MCF 10A (cell line): Measurements from ENCODE around the gene TMEM59L. TPM values are rescaled to one million over a fixed set of nuclear protein-coding genes. Genes with fewer than 3 reads are reported as not detected.

ENCODE experiments used
- BruUV-seq: library from RNA; stranded (reverse); fragments of 400-500 nt; replicated peaks from 2 replicates; lab custom pipeline; 2021; lab: Mats Ljungman, UMichigan
- CTCF ChIA-PET: fragments of 300-600 bp; sonication (Branson Sonifier 250); formaldehyde crosslinking; extraction: SDS; loops from one replicate; lab custom pipeline; 2021; ENCODE audit warnings: antibody characterized with exemption, inconsistent platforms; lab: Yijun Ruan, JAX
- POLR2A ChIA-PET: fragments of 300-600, 350-650 bp; sonication (Branson Sonifier 250); formaldehyde crosslinking; extraction: SDS; loops from one replicate; lab custom pipeline; 2020; ENCODE audit warnings: antibody characterized with exemption, inconsistent platforms; lab: Yijun Ruan, JAX
- DNase-seq: peaks from one replicate; pipeline ENCODE4 v3.0.0-alpha.2; 2018; ENCODE audit not compliant: unreplicated experiment
- H3K27ac Mint-ChIP-seq: one replicate; pipeline ENCODE4 v1.8.0; 2022; ENCODE audit warnings: mild to moderate bottlenecking, low read depth, mixed read lengths; ENCODE audit not compliant: unreplicated experiment
- H3K27me3 Mint-ChIP-seq: one replicate; pipeline ENCODE4 v1.8.0; 2022; ENCODE audit warnings: mixed read lengths; ENCODE audit not compliant: insufficient read depth, unreplicated experiment
- H3K36me3 Mint-ChIP-seq: one replicate; pipeline ENCODE4 v1.8.0; 2022; ENCODE audit warnings: mild to moderate bottlenecking, moderate library complexity, mixed read lengths; ENCODE audit not compliant: insufficient read depth, unreplicated experiment
- H3K4me1 Mint-ChIP-seq: one replicate; pipeline ENCODE4 v1.8.0; 2022; ENCODE audit warnings: mixed read lengths; ENCODE audit not compliant: insufficient read depth, unreplicated experiment
- H3K4me3 Mint-ChIP-seq: one replicate; pipeline ENCODE4 v1.8.0; 2022; ENCODE audit warnings: mild to moderate bottlenecking, moderate library complexity, mixed read lengths; ENCODE audit not compliant: unreplicated experiment
- H3K9me3 Mint-ChIP-seq: one replicate; pipeline ENCODE4 v1.8.0; 2022; ENCODE audit warnings: mixed read lengths; ENCODE audit not compliant: unreplicated experiment
- intact Hi-C: fragments of 100-400 bp; cut with micrococcal nuclease; formaldehyde crosslinking; loops from 2 replicates; pipeline ENCODE4 v1.14.1; 2022
- total RNA-seq: library from RNA; stranded (reverse); gene quantifications from 2 replicates; pipeline ENCODE4 v1.2.3, GENCODE V29; 2022
- TF ChIP-seq, protein P1 (sequence below): fragments of 200-600 bp; IDR thresholded peaks from one replicate; pipeline ENCODE4 v1.8.0; 2022; ENCODE audit warnings: antibody characterized with exemption, mild to moderate bottlenecking; ENCODE audit not compliant: unreplicated experiment

The TMEM59L gene
- total RNA-seq, 1 experiment from 2014 or later, result 0.33 TPM

DNA sequence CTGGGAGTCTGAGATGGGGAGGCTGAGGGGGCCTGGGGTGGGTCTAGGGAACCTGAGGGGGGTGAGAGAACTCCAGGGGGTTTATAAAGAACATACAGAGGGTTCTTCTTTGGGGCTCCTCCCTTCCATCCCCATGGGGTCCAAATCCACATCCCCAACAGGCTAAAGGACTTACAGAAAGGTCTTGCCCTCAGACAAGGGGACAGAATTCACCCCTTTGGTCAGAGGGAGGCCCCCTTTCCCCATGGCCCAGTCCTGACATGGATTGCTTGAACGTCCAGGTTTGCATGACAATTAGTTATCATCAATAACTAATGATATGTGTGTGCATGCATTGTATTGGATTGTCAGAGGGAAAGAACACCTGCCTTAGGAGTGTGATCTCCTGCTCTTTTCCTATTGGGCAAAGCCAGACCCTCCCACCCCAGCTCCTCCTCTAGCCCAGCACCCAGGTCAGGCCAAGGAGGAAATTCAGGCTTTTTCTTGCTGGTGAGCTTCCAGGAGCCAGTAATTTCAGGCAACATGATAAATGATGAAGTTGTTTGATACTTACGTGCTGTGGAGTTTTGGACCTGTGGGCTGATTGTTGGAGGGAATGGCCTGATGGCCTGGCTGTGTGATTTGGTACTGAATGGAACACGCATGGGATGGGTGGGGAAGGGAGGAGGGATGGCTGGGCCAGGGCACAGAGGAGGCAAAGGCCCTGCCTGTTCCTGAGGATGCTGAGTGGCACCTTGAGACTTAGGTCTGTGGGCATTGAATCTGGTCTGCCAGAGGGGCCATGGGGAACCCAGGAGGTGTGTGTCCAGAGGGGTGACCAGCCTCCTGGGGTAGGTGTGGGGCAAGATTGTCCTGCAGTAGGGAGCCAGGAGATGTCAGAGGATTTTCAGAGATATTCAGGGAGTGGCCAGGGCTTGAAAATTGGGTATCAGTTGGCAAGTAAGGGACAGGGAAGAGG lies 25.3 kb downstream of the TMEM59L start:
- ChIA-PET CTCF (no interaction called here), POLR2A (interaction anchor here (0.6 to 0.8 kb wide), 3 partner anchors 67 to 872 kb away, joined by 3 to 5 read pairs (median 4); no protein-coding TSS in a partner anchor)
- DNase-seq, result peak; percentile 37
- H3K27ac Mint-ChIP-seq, result no peak overlapping the region
- peak overlapping the region; percentile 82 for H3K4me3 Mint-ChIP-seq
- TF ChIP-seq, protein P1, sequence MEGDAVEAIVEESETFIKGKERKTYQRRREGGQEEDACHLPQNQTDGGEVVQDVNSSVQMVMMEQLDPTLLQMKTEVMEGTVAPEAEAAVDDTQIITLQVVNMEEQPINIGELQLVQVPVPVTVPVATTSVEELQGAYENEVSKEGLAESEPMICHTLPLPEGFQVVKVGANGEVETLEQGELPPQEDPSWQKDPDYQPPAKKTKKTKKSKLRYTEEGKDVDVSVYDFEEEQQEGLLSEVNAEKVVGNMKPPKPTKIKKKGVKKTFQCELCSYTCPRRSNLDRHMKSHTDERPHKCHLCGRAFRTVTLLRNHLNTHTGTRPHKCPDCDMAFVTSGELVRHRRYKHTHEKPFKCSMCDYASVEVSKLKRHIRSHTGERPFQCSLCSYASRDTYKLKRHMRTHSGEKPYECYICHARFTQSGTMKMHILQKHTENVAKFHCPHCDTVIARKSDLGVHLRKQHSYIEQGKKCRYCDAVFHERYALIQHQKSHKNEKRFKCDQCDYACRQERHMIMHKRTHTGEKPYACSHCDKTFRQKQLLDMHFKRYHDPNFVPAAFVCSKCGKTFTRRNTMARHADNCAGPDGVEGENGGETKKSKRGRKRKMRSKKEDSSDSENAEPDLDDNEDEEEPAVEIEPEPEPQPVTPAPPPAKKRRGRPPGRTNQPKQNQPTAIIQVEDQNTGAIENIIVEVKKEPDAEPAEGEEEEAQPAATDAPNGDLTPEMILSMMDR, result no peak
- no TSS peak for BruUV-seq
- intact Hi-C loops, result loop anchor here (5.0 kb wide), 1 partner anchor 39 kb away; no protein-coding TSS in a partner anchor
- peaks cover 30% of the 10 kb centered on the region for H3K4me1 Mint-ChIP-seq
- H3K36me3 Mint-ChIP-seq, result peaks cover 5% of the 10 kb centered on the region
- no peaks in the 10 kb centered on the region for H3K9me3 Mint-ChIP-seq
- H3K27me3 Mint-ChIP-seq, result no peaks in the 10 kb centered on the region

DNA sequence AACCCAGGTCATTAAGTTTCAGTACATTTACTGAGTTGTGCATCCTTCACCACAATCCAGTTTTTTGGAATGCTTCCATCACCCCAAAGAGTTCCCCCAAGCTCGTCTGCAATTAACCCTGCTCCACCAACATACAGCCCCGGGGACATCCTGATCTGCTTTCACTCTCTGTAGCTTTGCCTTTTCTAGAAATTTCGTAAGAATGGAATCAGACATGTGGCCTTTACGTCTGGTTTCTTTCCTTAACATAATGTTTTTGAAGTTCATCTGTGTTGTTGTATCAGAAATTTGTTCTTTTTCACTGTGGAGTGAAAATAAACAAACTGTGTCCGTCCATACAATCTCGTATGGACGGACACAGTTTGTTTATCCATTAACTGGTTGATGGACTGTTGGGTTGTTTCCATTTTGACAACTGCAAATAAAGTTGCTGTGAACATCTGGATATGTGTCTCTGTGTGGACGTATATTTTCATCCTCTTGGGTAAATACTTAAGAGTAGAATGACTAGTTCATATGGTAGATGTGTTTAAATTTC lies 27.1 kb downstream of the TMEM59L start:
- no peaks in the 10 kb centered on the region for H3K27me3 Mint-ChIP-seq
- H3K9me3 Mint-ChIP-seq, result no peaks in the 10 kb centered on the region
- H3K4me3 Mint-ChIP-seq, result no peak overlapping the region
- CTCF ChIA-PET, result interaction anchor here (1.0 to 1.5 kb wide), 2 partner anchors 50 to 207 kb away, joined by 4 to 5 read pairs; no protein-coding TSS in a partner anchor
- H3K27ac Mint-ChIP-seq, result no peak overlapping the region
- peaks cover 5% of the 10 kb centered on the region for H3K36me3 Mint-ChIP-seq
- H3K4me1 Mint-ChIP-seq, result peaks cover 25% of the 10 kb centered on the region
- DNase-seq, result no peak
- TF ChIP-seq, protein P1, result no peak
- POLR2A ChIA-PET, result interaction anchor here (0.6 kb wide), 1 partner anchor 66 kb away, joined by 3 read pairs; no protein-coding TSS in a partner anchor
- intact Hi-C loops, result loop anchor here (5.0 kb wide), 1 partner anchor 38 kb away; no protein-coding TSS in a partner anchor
- no TSS peak for BruUV-seq

DNA sequence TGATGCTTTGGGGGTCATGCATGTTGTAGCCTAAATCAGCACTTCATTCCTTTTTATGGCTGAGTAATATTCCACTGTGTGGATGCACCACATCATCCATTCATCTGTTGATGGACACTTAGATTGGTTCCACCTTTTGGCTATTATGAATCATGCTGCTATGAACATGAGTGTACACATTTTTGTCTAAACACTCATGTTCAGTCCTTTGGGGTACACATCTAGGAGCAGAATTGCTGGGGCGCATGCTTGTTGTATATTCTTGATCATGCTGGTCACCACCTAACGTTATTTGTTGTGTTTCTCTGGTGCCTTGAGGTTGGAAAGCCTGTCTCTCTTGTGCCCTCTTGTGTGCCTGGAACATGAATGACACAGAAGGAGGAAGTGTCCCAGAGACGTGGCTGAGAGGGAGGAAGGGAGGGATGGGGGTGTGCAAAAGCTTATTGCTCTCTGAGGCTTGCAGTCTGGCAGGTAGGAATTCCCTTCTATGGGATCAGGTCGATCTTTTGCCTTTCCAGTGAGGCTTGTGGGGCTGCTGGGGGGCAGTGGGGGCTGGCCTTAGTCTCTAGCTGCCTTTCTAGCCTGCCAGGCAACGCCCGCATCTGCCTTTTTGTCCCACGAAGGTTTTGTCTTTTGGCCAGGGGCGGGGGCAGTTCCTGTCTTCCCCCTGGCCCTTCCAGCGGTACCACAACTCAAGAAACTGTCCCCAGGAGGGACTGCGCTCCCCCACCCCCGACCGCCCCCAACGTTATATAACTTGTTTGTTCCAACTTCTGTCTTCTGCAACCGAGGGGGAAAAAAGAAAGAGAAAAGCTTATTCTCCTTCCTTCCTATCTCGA lies 31.7 kb downstream of the TMEM59L start:
- Mint-ChIP-seq H3K4me1 (no peaks in the 10 kb centered on the region), H3K27me3 (no peaks in the 10 kb centered on the region), H3K36me3 (peaks cover 5% of the 10 kb centered on the region), H3K4me3 (no peak overlapping the region), H3K27ac (no peak overlapping the region), H3K9me3 (no peaks in the 10 kb centered on the region)
- no TSS peak for BruUV-seq
- DNase-seq, result no peak
- ChIA-PET CTCF (interaction anchor here (0.7 to 1.1 kb wide), 2 partner anchors 172 to 216 kb away, joined by 4 read pairs; no protein-coding TSS in a partner anchor), POLR2A (no interaction called here)
- TF ChIP-seq, protein P1, result no peak
- intact Hi-C loops, result no loop called here
